Activated CD4-positive, alpha-beta T cell treated with anti-CD3 and anti-CD28 coated beads, Interleukin-2, amount 50 U/mL, for 1 hour (primary cell): ENCODE results near the gene MAP3K3.

Experiments used
- DNase-seq: peaks from one replicate; pipeline ENCODE4 v3.0.0-alpha.2; 2020

Gene MAP3K3

DNA sequence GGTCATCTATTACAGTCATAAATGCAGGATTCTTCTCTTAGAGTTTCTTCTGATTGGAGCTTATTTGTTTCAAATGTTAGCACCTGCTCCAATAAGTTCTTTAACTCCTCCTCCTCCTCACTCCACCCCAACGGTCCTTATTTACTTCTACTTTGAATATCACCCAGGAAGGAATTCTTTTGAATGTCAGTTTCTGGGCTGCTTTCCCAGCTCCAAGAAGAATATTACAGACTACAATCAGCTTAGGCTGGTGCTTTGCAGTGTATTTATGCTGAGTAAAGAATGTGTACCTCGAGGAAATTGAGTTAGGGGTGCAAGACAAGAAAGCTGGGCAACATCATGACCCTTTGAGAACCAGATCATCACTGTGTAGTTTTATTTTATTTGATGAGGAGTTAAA lies 30.8 kb downstream of the MAP3K3 start:
- DNase-seq, result no peak

DNA sequence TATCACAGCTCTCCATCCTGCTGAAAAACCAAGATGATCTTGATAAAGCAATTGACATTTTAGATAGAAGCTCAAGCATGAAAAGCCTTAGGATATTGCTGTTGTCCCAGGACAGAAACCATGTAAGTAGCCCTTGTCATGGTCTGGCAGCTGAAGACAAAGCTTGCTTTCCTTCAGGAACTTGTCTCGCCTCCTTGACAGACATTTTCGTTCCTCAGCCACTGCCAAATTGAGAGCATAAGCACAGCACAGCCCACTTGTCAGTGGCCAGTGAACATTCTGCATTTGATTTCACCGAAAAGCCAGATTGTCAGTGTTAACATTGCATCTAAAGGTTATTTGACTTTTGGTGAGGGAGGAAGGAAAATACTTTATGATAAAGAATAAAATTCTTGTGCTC lies 35.6 kb downstream of the MAP3K3 start:
- DNase-seq, result no peak

DNA sequence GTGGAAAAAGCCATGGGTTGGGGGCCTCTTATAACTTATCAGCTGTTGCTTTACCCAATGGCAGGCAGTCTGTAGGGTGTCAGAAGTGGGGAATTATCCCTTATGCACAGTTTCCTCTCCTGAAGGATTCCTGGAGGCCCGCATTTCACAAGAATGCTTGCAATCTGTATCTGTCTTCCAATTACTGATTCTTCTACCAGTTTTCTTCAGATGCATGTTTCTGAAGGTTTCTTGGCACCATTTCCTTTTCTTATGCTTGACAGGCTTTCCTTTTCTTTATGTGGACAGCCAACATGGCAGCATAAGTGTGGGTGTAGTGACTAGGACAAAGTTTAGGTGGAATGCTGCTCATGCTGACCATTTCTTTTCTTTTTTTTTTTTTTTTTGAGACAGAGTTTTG lies 36.1 kb downstream of the MAP3K3 start:
- DNase-seq, result no peak

DNA sequence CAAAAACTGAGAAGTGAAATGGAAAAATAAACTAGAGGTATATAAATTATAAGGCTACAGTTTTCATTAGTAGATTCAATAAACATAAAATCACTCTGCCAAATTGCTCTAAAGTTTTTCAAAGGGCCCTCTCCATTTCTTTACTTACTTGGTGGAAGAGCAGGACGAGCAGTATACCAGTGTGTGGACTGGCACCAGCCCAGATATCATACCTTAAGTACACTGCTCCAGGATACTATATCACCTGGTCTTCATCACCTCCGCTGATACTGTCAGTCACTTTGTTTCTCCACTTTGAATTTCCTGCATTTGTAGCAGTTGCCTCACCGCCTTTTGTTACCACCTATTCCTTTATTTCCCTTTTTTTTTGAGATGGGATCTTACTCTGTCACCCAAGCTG lies 37.6 kb downstream of the MAP3K3 start:
- no peak for DNase-seq

GRCh38 chr17:63665527-63666214 lies 43.5 kb downstream of the MAP3K3 start:
- DNase-seq, result no peak

GRCh38 chr17:63672856-63673255 lies 50.6 kb downstream of the MAP3K3 start:
- DNase-seq, result no peak

DNA sequence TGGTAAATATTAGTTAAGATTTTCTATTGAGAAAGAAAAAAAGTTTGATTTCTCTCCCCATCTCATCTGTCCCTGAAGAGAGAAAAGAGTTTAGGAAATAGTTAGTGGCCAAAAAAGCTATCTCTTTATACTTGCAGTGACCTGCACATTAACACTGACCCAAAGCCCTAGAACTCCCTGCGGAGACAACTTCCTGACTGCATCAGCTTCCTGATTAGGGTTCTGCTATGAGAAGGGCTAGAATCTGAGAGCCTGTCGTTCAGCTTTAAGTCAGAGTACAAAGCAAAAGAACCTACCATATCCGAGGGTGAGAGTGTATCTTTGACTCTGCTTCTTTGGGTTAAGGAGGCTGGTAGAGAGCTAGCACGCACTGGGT lies 53.0 kb downstream of the MAP3K3 start:
- DNase-seq, result no peak

GRCh38 chr17:63675607-63676546 lies 53.7 kb downstream of the MAP3K3 start:
- DNase-seq, result no peak

DNA sequence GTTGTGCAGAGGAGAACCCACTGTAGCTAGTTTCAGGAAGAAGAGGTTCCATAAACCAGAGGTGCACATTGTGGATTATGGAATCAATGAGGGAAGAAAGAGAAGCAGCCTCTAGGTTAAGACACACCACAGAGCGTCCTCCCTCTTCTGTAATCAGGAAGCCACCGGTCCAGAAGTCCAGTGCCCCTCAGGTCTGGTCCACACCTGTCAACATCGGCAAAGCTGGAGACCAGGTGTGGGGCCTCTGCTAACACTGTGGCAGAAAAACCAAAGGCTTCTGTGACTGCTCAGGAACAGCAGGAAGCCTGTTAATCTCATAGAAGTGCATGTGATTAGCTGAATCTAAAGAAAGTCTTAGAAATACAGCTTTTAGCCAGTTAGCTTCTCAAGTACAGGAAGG lies 54.4 kb downstream of the MAP3K3 start:
- no peak for DNase-seq

DNA sequence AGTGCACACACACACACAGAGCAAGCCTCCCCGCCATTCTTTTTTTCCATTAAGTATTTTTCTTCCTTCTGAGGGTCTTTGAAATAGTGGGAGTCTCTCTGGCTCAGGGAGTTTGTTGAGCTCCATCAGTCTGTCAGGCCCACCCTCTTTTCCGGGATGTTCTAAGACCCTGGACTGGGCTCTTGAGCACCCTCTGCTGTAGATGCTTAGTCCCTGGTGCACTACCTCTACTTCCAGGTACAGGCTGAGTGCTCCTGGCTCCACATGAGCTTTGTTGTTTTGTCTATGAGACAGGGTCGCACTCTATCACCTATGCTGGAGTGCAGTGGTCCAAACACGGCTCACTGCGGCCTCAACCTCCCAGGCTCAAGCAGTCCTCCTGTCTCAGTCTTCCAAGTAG lies 57.0 kb downstream of the MAP3K3 start:
- no peak for DNase-seq

GRCh38 chr17:63680700-63681099 lies 58.5 kb downstream of the MAP3K3 start:
- DNase-seq, result no peak

- no peak for DNase-seq
Observed at GRCh38 chr17:63681530-63681929, 59.3 kb downstream of the MAP3K3 start.

- DNase-seq, result no peak
Observed at GRCh38 chr17:63682441-63682840, 60.2 kb downstream of the MAP3K3 start.

DNA sequence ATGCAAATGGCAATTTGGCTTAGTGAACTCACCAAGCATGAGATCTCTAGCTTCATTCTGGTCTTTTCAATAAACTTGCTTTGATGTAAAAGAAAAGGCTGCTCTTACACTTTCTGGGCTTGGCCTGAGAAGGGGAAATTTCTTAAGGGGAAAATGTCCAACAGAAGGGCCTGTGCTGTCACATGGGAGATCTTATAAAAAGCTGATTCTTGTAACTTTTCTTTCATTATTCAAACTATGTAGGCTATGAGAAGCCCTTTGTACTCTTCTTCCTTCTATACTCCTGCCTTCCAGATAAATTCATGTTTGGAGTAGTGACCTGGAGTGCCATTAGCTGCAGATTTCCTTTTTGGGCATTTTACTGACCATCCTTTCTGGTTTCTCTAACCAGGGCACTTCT lies 60.8 kb downstream of the MAP3K3 start:
- no peak for DNase-seq

DNA sequence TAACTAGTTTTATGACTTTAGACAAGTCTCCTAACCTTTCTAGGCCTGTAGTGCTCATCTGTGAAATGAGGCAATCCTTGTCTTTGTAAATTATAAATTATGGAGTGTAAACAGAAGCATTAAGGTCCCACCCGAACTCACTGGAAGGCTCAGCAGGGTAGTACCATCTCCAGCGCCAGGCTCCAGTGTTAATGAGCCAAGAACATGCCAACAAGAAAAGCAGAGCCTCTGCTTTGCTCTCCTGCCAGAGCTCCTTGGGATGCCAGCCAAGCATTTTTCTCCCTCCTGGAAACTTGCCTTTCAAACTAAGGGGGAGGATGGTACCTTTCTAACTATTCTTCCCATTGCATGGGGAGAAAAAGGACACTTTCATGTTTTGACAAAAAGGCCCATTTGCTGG lies 62.8 kb downstream of the MAP3K3 start:
- no peak for DNase-seq

DNA sequence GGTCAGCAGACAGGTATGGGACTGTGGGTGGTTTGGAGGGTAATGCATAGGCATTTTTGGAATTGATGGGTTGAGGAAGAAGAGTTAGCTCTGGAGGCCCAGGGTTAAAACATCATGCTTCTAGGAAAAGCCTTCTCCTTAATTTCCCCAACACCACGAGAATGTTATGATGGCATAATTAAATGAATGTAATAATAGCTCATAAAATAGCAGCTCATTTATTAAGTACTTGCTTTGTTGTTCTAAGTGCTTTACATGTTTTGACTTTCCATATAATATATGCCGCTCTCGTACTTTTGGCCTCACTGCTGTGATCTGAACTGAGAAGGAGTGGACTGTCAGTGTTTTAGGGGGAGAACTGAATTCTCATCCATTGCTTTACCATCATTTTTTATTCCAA lies 63.4 kb downstream of the MAP3K3 start:
- no peak for DNase-seq

DNA sequence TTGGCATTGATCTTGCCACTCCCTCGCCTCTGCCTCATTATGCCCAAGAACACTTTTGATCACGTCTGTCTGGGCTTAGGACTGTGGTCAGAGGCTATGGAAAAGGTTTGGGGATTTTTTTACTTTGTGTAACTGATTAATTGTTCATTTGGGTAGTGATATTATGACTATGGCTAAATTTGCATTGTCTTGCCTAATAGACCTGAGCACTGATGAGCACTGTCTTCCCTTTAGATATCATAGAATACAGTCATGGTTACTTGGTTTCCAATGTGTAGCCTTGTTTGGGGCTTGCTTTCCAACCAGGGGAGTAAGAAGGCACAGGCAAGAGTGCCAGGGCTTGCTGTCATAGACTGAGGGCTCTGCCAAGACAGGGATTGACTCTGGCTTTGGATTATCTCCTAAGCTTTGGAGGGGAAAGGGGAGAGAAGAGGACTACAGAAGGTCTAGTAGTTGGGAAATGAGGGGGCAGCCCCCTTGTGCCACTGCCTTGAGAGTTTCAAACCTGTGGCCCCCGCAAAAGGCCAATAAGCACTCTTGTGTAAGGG lies 64.0 kb downstream of the MAP3K3 start:
- DNase-seq, result no peak

GRCh38 chr17:63688396-63689020 lies 66.3 kb downstream of the MAP3K3 start:
- no peak for DNase-seq

GRCh38 chr17:63689479-63689878 lies 67.3 kb downstream of the MAP3K3 start:
- no peak for DNase-seq

DNA sequence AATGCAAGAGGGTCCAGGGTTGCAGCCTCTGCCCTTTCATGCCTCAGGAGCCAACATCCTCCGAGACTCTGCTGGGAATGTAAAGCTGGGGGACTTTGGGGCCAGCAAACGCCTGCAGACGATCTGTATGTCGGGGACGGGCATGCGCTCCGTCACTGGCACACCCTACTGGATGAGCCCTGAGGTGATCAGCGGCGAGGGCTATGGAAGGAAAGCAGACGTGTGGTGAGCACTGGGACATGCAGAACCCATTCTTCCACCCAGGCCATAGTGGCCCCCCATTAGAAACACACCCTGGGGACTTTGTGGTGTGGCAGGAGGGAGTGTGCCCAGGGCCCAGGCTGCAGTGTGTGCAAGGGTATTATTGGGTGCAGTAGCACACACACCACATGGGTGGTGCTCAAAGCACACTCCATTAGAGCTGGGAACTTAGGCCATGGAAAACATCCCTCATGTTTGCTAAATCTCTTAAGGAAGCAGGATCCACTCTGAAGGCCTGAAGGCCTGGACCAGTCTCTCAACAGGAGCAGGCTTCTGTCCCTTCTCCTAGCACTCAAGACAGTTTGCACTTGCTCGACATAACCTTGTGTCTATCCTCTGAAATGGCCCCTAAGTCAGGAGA lies 70.1 kb downstream of the MAP3K3 start:
- no peak for DNase-seq

- DNase-seq, result no peak
Observed at GRCh38 chr17:63693411-63694113, 71.3 kb downstream of the MAP3K3 start.

- no peak for DNase-seq
Observed at GRCh38 chr17:63694229-63694949, 72.2 kb downstream of the MAP3K3 start.
